SK-N-MC (cell line): ENCODE data around the gene SLC35B1.

Experiments used
- DNase-seq: peaks from one replicate; pipeline ENCODE4 v3.0.0-alpha.2; 2011; ENCODE audit warnings: low read depth, low spot score
- H3K27ac ChIP-seq: fragments of 200-600 bp; sonication (generic); 2 replicates; pipeline ENCODE4 v1.5.1; 2016; ENCODE audit warnings: mixed run types
- H3K36me3 ChIP-seq: fragments of 200-600 bp; sonication (generic); 2 replicates; pipeline ENCODE4 v1.6.1; 2017; ENCODE audit warnings: antibody characterized with exemption, low read length, mixed read lengths; ENCODE audit not compliant: insufficient read depth
- H3K4me3 ChIP-seq: fragments of 200-600 bp; sonication (generic); 2 replicates; pipeline ENCODE4 v1.5.1; 2016
- H3K9ac ChIP-seq: fragments of 200-600 bp; sonication (generic); 2 replicates; pipeline ENCODE4 v1.8.0; 2017; ENCODE audit warnings: mixed run types, mixed read lengths; ENCODE audit not compliant: insufficient read length
- H3K9me3 ChIP-seq: fragments of 200-600 bp; sonication (generic); 2 replicates; pipeline ENCODE4 v1.6.1; 2017; ENCODE audit warnings: low read depth, mild to moderate bottlenecking, antibody characterized with exemption, low read length, moderate library complexity, mixed read lengths
- EZH2 ChIP-seq: fragments of 200-600 bp; sonication (generic); IDR thresholded peaks from one replicate; pipeline ENCODE4 v1.6.1; 2017; ENCODE audit warnings: antibody characterized with exemption
- FOXP2 ChIP-seq: optimal IDR thresholded peaks from 2 replicates; pipeline ENCODE3; 2011; ENCODE audit warnings: mild to moderate bottlenecking, moderate library complexity; ENCODE audit not compliant: insufficient read depth; ENCODE audit errors: extremely low read length, control extremely low read depth
- POLR2AphosphoS5 ChIP-seq: IDR thresholded peaks from 2 replicates; pipeline ENCODE4 v1.6.1; 2012; ENCODE audit warnings: mild to moderate bottlenecking, low read depth, low read length, borderline replicate concordance

SLC35B1 gene

GRCh38 chr17:49748223-49748622, 40.5 kb upstream of the SLC35B1 start:
- Histone ChIP-seq H3K27ac (no peak overlapping the region), H3K36me3 (no peaks in the 10 kb centered on the region), H3K9ac (no peak overlapping the region), H3K9me3 (no peaks in the 10 kb centered on the region), H3K4me3 (no peak overlapping the region)
- TF ChIP-seq EZH2 (no peak), POLR2AphosphoS5 (no peak), FOXP2 (no peak)
- DNase-seq, result no peak

- no peak for DNase-seq
- Histone ChIP-seq H3K4me3 (no peak overlapping the region), H3K9ac (no peak overlapping the region), H3K36me3 (no peaks in the 10 kb centered on the region), H3K9me3 (no peaks in the 10 kb centered on the region), H3K27ac (no peak overlapping the region)
- TF ChIP-seq POLR2AphosphoS5 (no peak), EZH2 (no peak), FOXP2 (no peak)
Observed at GRCh38 chr17:49747632-49748031, 39.9 kb upstream of the SLC35B1 start.

- Histone ChIP-seq H3K4me3 (no peak overlapping the region), H3K36me3 (no peaks in the 10 kb centered on the region), H3K9ac (no peak overlapping the region), H3K27ac (no peak overlapping the region), H3K9me3 (no peaks in the 10 kb centered on the region)
- TF ChIP-seq FOXP2, result no peak
- no peak for TF ChIP-seq POLR2AphosphoS5
- TF ChIP-seq EZH2, result no peak
- no peak for DNase-seq
Observed at GRCh38 chr17:49746791-49747490, 39.2 kb upstream of the SLC35B1 start.

- Histone ChIP-seq H3K4me3 (no peak overlapping the region), H3K27ac (no peak overlapping the region), H3K9me3 (no peaks in the 10 kb centered on the region), H3K36me3 (no peaks in the 10 kb centered on the region), H3K9ac (no peak overlapping the region)
- TF ChIP-seq EZH2 (no peak), POLR2AphosphoS5 (no peak), FOXP2 (no peak)
- DNase-seq, result no peak
Observed at GRCh38 chr17:49745175-49746139, 37.7 kb upstream of the SLC35B1 start.

- Histone ChIP-seq H3K9me3 (no peaks in the 10 kb centered on the region), H3K4me3 (no peak overlapping the region), H3K36me3 (no peaks in the 10 kb centered on the region), H3K27ac (no peak overlapping the region), H3K9ac (no peak overlapping the region)
- no peak for DNase-seq
- TF ChIP-seq POLR2AphosphoS5, result no peak
- no peak for TF ChIP-seq FOXP2
- TF ChIP-seq EZH2, result no peak
Observed at GRCh38 chr17:49742166-49742638, 34.4 kb upstream of the SLC35B1 start.

- Histone ChIP-seq H3K36me3 (no peaks in the 10 kb centered on the region), H3K4me3 (no peak overlapping the region), H3K9me3 (no peaks in the 10 kb centered on the region), H3K9ac (no peak overlapping the region), H3K27ac (no peak overlapping the region)
- DNase-seq, result no peak
- TF ChIP-seq POLR2AphosphoS5 (no peak), FOXP2 (no peak), EZH2 (no peak)
Observed at GRCh38 chr17:49741692-49742076, 33.9 kb upstream of the SLC35B1 start.

- no peak overlapping the region for H3K4me3 ChIP-seq
- no peak overlapping the region for H3K27ac ChIP-seq
- no peak for DNase-seq
- H3K36me3 ChIP-seq, result no peaks in the 10 kb centered on the region
- H3K9me3 ChIP-seq, result no peaks in the 10 kb centered on the region
- no peak overlapping the region for H3K9ac ChIP-seq
- TF ChIP-seq POLR2AphosphoS5, result no peak
- TF ChIP-seq FOXP2, result no peak
Observed at GRCh38 chr17:49741009-49741691, 33.4 kb upstream of the SLC35B1 start.

GRCh38 chr17:49739641-49740271, 32.0 kb upstream of the SLC35B1 start:
- no peak for DNase-seq
- TF ChIP-seq FOXP2 (no peak), EZH2 (no peak), POLR2AphosphoS5 (no peak)
- no peak overlapping the region for H3K4me3 ChIP-seq
- H3K27ac ChIP-seq, result no peak overlapping the region
- no peaks in the 10 kb centered on the region for H3K9me3 ChIP-seq
- no peak overlapping the region for H3K9ac ChIP-seq
- no peaks in the 10 kb centered on the region for H3K36me3 ChIP-seq
